Panc1 (cell line): ENCODE results near the gene LEKR1.

Experiments
- POLR2AphosphoS5 ChIP-seq: IDR thresholded peaks from 2 replicates; pipeline ENCODE4 v1.6.1; 2012; ENCODE audit warnings: mild to moderate bottlenecking, low read depth, low read length, moderate library complexity
- SIN3A ChIP-seq: IDR thresholded peaks from 2 replicates; pipeline ENCODE4 v1.6.1; 2012; ENCODE audit warnings: low read depth, mild to moderate bottlenecking, low read length, moderate library complexity, borderline replicate concordance; ENCODE audit not compliant: insufficient read depth
- TF ChIP-seq, protein P1 (sequence below): fragments of 450-650 bp; IDR thresholded peaks from 2 replicates; pipeline ENCODE4 v1.5.1; 2017; ENCODE audit warnings: mild to moderate bottlenecking
- TF ChIP-seq, protein P2 (sequence below), 2 experiments: IDR thresholded peaks; 2 replicates each; pipeline ENCODE4 v1.6.1; 2011 to 2012; ENCODE audit warnings: low read depth in 2 of 2, control low read depth in 1 of 2, low read length in 1 of 2, mild to moderate bottlenecking in 1 of 2, moderate library complexity in 1 of 2; ENCODE audit not compliant: insufficient read depth in 1 of 2

DNA sequence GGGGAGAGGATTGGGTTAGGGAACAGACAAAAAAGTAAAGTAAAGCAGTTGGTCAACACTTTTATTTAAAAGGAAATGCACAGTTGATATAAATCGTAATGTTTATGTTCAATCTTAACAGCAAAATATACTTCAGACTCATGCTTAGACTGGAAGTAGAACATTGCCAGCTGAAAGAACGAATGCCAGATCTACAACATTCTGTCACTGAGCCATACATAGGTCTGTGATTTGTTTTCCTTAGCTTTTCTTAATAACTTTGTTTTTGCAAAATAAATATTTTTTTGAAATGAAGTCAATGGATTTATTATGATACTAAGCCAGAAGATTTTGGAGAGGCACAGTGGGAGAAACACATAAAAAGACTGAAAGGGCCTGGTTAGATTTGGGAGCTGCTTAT, 62.0 kb downstream of the LEKR1 start:
- TF ChIP-seq, protein P1, sequence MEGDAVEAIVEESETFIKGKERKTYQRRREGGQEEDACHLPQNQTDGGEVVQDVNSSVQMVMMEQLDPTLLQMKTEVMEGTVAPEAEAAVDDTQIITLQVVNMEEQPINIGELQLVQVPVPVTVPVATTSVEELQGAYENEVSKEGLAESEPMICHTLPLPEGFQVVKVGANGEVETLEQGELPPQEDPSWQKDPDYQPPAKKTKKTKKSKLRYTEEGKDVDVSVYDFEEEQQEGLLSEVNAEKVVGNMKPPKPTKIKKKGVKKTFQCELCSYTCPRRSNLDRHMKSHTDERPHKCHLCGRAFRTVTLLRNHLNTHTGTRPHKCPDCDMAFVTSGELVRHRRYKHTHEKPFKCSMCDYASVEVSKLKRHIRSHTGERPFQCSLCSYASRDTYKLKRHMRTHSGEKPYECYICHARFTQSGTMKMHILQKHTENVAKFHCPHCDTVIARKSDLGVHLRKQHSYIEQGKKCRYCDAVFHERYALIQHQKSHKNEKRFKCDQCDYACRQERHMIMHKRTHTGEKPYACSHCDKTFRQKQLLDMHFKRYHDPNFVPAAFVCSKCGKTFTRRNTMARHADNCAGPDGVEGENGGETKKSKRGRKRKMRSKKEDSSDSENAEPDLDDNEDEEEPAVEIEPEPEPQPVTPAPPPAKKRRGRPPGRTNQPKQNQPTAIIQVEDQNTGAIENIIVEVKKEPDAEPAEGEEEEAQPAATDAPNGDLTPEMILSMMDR, result no peak
- TF ChIP-seq POLR2AphosphoS5 (no peak), SIN3A (no peak)
- TF ChIP-seq, protein P2, sequence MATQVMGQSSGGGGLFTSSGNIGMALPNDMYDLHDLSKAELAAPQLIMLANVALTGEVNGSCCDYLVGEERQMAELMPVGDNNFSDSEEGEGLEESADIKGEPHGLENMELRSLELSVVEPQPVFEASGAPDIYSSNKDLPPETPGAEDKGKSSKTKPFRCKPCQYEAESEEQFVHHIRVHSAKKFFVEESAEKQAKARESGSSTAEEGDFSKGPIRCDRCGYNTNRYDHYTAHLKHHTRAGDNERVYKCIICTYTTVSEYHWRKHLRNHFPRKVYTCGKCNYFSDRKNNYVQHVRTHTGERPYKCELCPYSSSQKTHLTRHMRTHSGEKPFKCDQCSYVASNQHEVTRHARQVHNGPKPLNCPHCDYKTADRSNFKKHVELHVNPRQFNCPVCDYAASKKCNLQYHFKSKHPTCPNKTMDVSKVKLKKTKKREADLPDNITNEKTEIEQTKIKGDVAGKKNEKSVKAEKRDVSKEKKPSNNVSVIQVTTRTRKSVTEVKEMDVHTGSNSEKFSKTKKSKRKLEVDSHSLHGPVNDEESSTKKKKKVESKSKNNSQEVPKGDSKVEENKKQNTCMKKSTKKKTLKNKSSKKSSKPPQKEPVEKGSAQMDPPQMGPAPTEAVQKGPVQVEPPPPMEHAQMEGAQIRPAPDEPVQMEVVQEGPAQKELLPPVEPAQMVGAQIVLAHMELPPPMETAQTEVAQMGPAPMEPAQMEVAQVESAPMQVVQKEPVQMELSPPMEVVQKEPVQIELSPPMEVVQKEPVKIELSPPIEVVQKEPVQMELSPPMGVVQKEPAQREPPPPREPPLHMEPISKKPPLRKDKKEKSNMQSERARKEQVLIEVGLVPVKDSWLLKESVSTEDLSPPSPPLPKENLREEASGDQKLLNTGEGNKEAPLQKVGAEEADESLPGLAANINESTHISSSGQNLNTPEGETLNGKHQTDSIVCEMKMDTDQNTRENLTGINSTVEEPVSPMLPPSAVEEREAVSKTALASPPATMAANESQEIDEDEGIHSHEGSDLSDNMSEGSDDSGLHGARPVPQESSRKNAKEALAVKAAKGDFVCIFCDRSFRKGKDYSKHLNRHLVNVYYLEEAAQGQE (IDR thresholded peaks at IDR 0.05; ENCODE audit: insufficient read depth in 1 of 2, low read depth in 2 of 2, low read length in 1 of 2), result no peak
